ENCODE results near the gene CRHR1.

Gene CRHR1

DNA sequence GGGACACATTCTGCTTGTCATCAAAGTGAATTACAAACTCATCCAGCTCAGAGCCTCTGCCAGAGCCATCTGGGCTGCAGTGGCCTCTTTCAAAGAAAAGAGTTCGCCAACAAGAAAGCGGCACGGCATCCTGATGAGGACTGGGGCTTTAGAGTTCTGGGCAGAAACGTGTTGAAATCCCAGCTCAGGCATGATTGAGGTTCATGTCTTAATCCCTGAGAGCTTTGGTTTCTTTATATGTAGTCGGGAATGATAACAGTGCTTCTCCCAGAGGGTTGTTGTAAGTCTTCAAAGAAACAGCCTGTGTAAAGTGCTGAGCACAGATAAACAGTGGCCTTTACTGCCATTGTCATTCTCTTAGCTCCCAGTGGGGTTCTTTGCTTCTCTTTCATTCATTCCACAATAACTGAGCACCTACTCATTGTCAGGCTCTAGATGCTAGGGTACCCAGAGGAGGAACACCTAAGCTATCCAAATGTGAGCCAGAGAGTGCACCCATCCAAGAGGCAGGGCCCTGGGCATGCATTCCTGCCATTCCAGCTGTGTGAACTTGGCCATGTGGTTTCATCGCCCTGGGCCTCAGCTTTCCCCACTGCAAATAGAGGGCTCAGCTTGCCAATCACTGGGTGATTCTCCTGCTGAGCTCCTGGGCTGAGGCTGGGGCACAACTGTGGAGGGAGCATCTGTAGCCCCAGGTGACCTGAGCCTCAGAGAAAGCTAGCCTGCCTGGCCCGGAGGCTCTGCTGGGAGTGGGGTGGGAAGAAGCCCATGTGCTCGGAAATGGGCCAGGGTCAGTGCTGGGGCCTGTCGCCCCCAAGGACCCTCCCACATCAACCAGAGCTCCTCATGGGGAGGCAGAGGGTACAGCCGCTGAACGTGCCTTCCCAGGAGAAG, 38.3 kb upstream of the CRHR1 start:
- no peak overlapping the region for H4K8ac ChIP-seq (ENCODE audit: low read depth, low read length)
- no peak overlapping the region for H2AFZ ChIP-seq (ENCODE audit: insufficient read depth, low read length, poor library complexity)
- H3K79me1 ChIP-seq (ENCODE audit: low read length) = no peaks in the 10 kb centered on the region
- no peak for DNase-seq
- H3K79me2 ChIP-seq (ENCODE audit: control insufficient read depth, insufficient read depth, low read length, poor library complexity) = no peaks in the 10 kb centered on the region
- H3K27ac ChIP-seq (ENCODE audit: low read depth, low read length) = no peak overlapping the region
- no CpG with 5 or more reads among the region's 11 CpGs for WGBS (ENCODE audit: extremely low coverage, insufficient coverage, insufficient read length)
- no peak overlapping the region for H2BK5ac ChIP-seq (ENCODE audit: low read depth, low read length, poor library complexity)
- H3K4me3 ChIP-seq (ENCODE audit: low read depth, low read length) = no peak overlapping the region
- no peaks in the 10 kb centered on the region for H3K9me3 ChIP-seq (ENCODE audit: insufficient read depth, low read depth, low read length)
- no peak overlapping the region for H3K9ac ChIP-seq (ENCODE audit: low read length)
- H3K36me3 ChIP-seq (ENCODE audit: control insufficient read depth in 1 of 2, insufficient read depth in 2 of 2, low read length in 2 of 2) = no peaks in the 10 kb centered on the region
- H4K91ac ChIP-seq (ENCODE audit: low read depth, low read length) = no peak overlapping the region
- no peak overlapping the region for H3K4ac ChIP-seq (ENCODE audit: low read depth, low read length)
- H4K12ac ChIP-seq (ENCODE audit: low read depth, low read length) = no peak overlapping the region
- H3K27me3 ChIP-seq (ENCODE audit: insufficient read depth, low read length) = no peaks in the 10 kb centered on the region
- no peak overlapping the region for H3K23ac ChIP-seq (ENCODE audit: low read length)
- no peak overlapping the region for H3K14ac ChIP-seq (ENCODE audit: low read length)
- no peak overlapping the region for H2AK5ac ChIP-seq (ENCODE audit: low read length)
- H3K18ac ChIP-seq (ENCODE audit: low read length) = no peak overlapping the region
- no peaks in the 10 kb centered on the region for H3K4me1 ChIP-seq (ENCODE audit: control insufficient read depth in 1 of 2, insufficient read depth in 2 of 2, low read length in 2 of 2)
- H2BK12ac ChIP-seq (ENCODE audit: low read length) = no peak overlapping the region
- H2BK120ac ChIP-seq (ENCODE audit: insufficient read depth, low read length, poor library complexity) = no peak overlapping the region
- no peak overlapping the region for H3K4me2 ChIP-seq (ENCODE audit: low read length)

GRCh38 chr17:45747911-45748310, 36.2 kb upstream of the CRHR1 start:
- Histone ChIP-seq H2AK5ac (ENCODE audit: low read length) (no peak overlapping the region), H4K12ac (ENCODE audit: low read depth, low read length) (no peak overlapping the region), H3K4me2 (ENCODE audit: low read length) (no peak overlapping the region), H2AFZ (ENCODE audit: insufficient read depth, low read length, poor library complexity) (no peak overlapping the region), H3K4ac (ENCODE audit: low read depth, low read length) (no peak overlapping the region), H3K36me3 (ENCODE audit: control insufficient read depth in 1 of 2, insufficient read depth in 2 of 2, low read length in 2 of 2) (no peaks in the 10 kb centered on the region), H2BK12ac (ENCODE audit: low read length) (no peak overlapping the region), H2BK120ac (ENCODE audit: insufficient read depth, low read length, poor library complexity) (no peak overlapping the region), H3K14ac (ENCODE audit: low read length) (no peak overlapping the region), H3K27me3 (ENCODE audit: insufficient read depth, low read length) (no peaks in the 10 kb centered on the region), H3K79me2 (ENCODE audit: control insufficient read depth, insufficient read depth, low read length, poor library complexity) (no peaks in the 10 kb centered on the region), H3K4me3 (ENCODE audit: low read depth, low read length) (no peak overlapping the region), H3K9me3 (ENCODE audit: insufficient read depth, low read depth, low read length) (no peaks in the 10 kb centered on the region), H2BK5ac (ENCODE audit: low read depth, low read length, poor library complexity) (no peak overlapping the region), H3K18ac (ENCODE audit: low read length) (no peak overlapping the region), H4K8ac (ENCODE audit: low read depth, low read length) (no peak overlapping the region), H4K91ac (ENCODE audit: low read depth, low read length) (no peak overlapping the region), H3K4me1 (ENCODE audit: control insufficient read depth in 1 of 2, insufficient read depth in 2 of 2, low read length in 2 of 2) (no peaks in the 10 kb centered on the region), H3K9ac (ENCODE audit: low read length) (no peak overlapping the region), H3K23ac (ENCODE audit: low read length) (no peak overlapping the region), H3K79me1 (ENCODE audit: low read length) (no peaks in the 10 kb centered on the region), H3K27ac (ENCODE audit: low read depth, low read length) (no peak overlapping the region)
- DNase-seq = no peak
- WGBS (ENCODE audit: extremely low coverage, insufficient coverage, insufficient read length) = no CpG with 5 or more reads among the region's 6 CpGs

DNA sequence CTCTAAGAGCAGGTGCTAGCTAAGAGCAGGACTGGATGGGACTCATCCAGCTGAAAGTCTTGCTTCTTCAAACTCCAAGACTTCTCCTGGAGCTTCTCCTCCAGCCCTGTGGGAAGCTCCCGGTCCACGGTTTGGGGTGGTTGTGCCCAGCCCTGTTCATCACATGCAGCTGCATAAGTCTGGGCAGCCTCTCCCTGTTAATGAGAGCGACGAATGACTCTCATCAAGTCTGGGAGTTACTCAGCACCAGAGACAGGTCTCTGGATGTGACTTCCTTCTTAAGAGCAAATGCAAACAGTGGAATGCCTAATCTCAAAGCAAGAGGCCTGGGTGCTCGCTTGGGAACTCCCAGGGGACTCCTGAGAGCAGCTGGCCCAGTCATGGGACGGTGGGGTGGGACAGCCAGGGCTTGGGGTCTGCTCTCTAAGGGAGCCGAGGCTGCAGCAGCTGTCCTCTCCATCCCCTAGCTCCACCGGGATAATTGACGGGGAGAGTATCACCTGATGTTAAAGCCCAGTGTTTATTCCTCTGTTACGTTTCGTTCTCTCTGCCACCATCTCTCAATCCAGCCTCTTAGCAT, 35.3 kb upstream of the CRHR1 start:
- Histone ChIP-seq H3K27me3 (ENCODE audit: insufficient read depth, low read length) (no peaks in the 10 kb centered on the region), H3K18ac (ENCODE audit: low read length) (no peak overlapping the region), H3K9ac (ENCODE audit: low read length) (no peak overlapping the region), H3K27ac (ENCODE audit: low read depth, low read length) (no peak overlapping the region), H3K14ac (ENCODE audit: low read length) (no peak overlapping the region), H3K79me2 (ENCODE audit: control insufficient read depth, insufficient read depth, low read length, poor library complexity) (no peaks in the 10 kb centered on the region), H2BK120ac (ENCODE audit: insufficient read depth, low read length, poor library complexity) (no peak overlapping the region), H3K4ac (ENCODE audit: low read depth, low read length) (no peak overlapping the region), H3K36me3 (ENCODE audit: control insufficient read depth in 1 of 2, insufficient read depth in 2 of 2, low read length in 2 of 2) (no peaks in the 10 kb centered on the region), H3K4me3 (ENCODE audit: low read depth, low read length) (no peak overlapping the region), H2BK5ac (ENCODE audit: low read depth, low read length, poor library complexity) (no peak overlapping the region), H2AK5ac (ENCODE audit: low read length) (no peak overlapping the region), H4K91ac (ENCODE audit: low read depth, low read length) (no peak overlapping the region), H3K23ac (ENCODE audit: low read length) (no peak overlapping the region), H3K79me1 (ENCODE audit: low read length) (no peaks in the 10 kb centered on the region), H2BK12ac (ENCODE audit: low read length) (no peak overlapping the region), H3K4me1 (ENCODE audit: control insufficient read depth in 1 of 2, insufficient read depth in 2 of 2, low read length in 2 of 2) (no peaks in the 10 kb centered on the region), H2AFZ (ENCODE audit: insufficient read depth, low read length, poor library complexity) (no peak overlapping the region), H3K4me2 (ENCODE audit: low read length) (no peak overlapping the region), H4K8ac (ENCODE audit: low read depth, low read length) (no peak overlapping the region), H4K12ac (ENCODE audit: low read depth, low read length) (no peak overlapping the region), H3K9me3 (ENCODE audit: insufficient read depth, low read depth, low read length) (no peaks in the 10 kb centered on the region)
- DNase-seq = no peak
- WGBS (ENCODE audit: extremely low coverage, insufficient coverage, insufficient read length) = no CpG with 5 or more reads among the region's 11 CpGs

GRCh38 chr17:45749831-45750335, 34.2 kb upstream of the CRHR1 start:
- Histone ChIP-seq H3K4me2 (ENCODE audit: low read length) (no peak overlapping the region), H4K12ac (ENCODE audit: low read depth, low read length) (no peak overlapping the region), H2BK120ac (ENCODE audit: insufficient read depth, low read length, poor library complexity) (no peak overlapping the region), H3K9me3 (ENCODE audit: insufficient read depth, low read depth, low read length) (no peaks in the 10 kb centered on the region), H3K18ac (ENCODE audit: low read length) (no peak overlapping the region), H2AFZ (ENCODE audit: insufficient read depth, low read length, poor library complexity) (no peak overlapping the region), H3K9ac (ENCODE audit: low read length) (no peak overlapping the region), H3K79me2 (ENCODE audit: control insufficient read depth, insufficient read depth, low read length, poor library complexity) (no peaks in the 10 kb centered on the region), H3K14ac (ENCODE audit: low read length) (no peak overlapping the region), H2BK12ac (ENCODE audit: low read length) (no peak overlapping the region), H2BK5ac (ENCODE audit: low read depth, low read length, poor library complexity) (no peak overlapping the region), H3K36me3 (ENCODE audit: control insufficient read depth in 1 of 2, insufficient read depth in 2 of 2, low read length in 2 of 2) (no peaks in the 10 kb centered on the region), H3K27ac (ENCODE audit: low read depth, low read length) (no peak overlapping the region), H3K4ac (ENCODE audit: low read depth, low read length) (no peak overlapping the region), H3K4me3 (ENCODE audit: low read depth, low read length) (no peak overlapping the region), H3K27me3 (ENCODE audit: insufficient read depth, low read length) (no peaks in the 10 kb centered on the region), H4K91ac (ENCODE audit: low read depth, low read length) (no peak overlapping the region), H3K4me1 (ENCODE audit: control insufficient read depth in 1 of 2, insufficient read depth in 2 of 2, low read length in 2 of 2) (no peaks in the 10 kb centered on the region), H4K8ac (ENCODE audit: low read depth, low read length) (no peak overlapping the region), H2AK5ac (ENCODE audit: low read length) (no peak overlapping the region), H3K23ac (ENCODE audit: low read length) (no peak overlapping the region), H3K79me1 (ENCODE audit: low read length) (no peaks in the 10 kb centered on the region)
- no CpG with 5 or more reads among the region's 4 CpGs for WGBS (ENCODE audit: extremely low coverage, insufficient coverage, insufficient read length)
- no peak for DNase-seq

Data from trophoblast cell (in vitro differentiated cells and primary cell).